Stomach (tissue), 9 donors: ENCODE results near the gene FAXC. TPM values are rescaled to one million over a fixed set of nuclear protein-coding genes. Genes with fewer than 3 reads are reported as not detected.

Source experiments
- DNase-seq, 2 donors: peaks; one replicate each; pipeline versions ENCODE4 v3.0.0 to v3.0.0-alpha.2; 2013 to 2019
- H3K27ac ChIP-seq, 5 donors: fragments of 200-600 bp in 4 of 5; sonication (generic) in 4 of 5; one replicate each; pipeline ENCODE4 v1.5.1; 2013 to 2019; ENCODE audit warnings: mild to moderate bottlenecking in 1 of 5, moderate library complexity in 1 of 5
- H3K27me3 ChIP-seq, 3 donors: fragments of 200-600 bp; sonication (generic); one replicate each; pipeline ENCODE4 v1.5.1; 2017 to 2019; ENCODE audit warnings: mixed run types in 1 of 3
- H3K36me3 ChIP-seq, 4 donors: fragments of 200-600 bp; sonication (generic); 1 replicate in 3 of 4; 2 replicates in 1 of 4; pipeline ENCODE4 v1.5.1; 2016 to 2019
- H3K4me1 ChIP-seq, 4 donors: fragments of 200-600 bp; sonication (generic); one replicate each; pipeline ENCODE4 v1.5.1; 2016 to 2019
- H3K4me3 ChIP-seq, 4 donors: fragments of 200-600 bp; sonication (generic) in 3 of 4; one replicate each; pipeline ENCODE4 v1.5.1; 2016 to 2019; ENCODE audit warnings: mild to moderate bottlenecking in 1 of 4
- H3K9me3 ChIP-seq, 4 donors: fragments of 200-600 bp; sonication (generic); one replicate each; pipeline ENCODE4 v1.5.1; 2016 to 2019
- EP300 ChIP-seq: sonication (generic); formaldehyde crosslinking; IDR thresholded peaks from one replicate; pipeline ENCODE4 v1.6.1; 2017; ENCODE audit warnings: antibody characterized with exemption
- POLR2A ChIP-seq, 4 donors: fragments of 450-650 bp; IDR thresholded peaks; one replicate each; pipeline ENCODE4 v1.6.1; 2016; ENCODE audit warnings: antibody characterized with exemption in 4 of 4, control low read depth in 2 of 4, mild to moderate bottlenecking in 1 of 4, moderate library complexity in 1 of 4
- POLR2AphosphoS5 ChIP-seq, 3 donors: sonication (generic); formaldehyde crosslinking; IDR thresholded peaks; one replicate each; pipeline ENCODE4 v1.6.1; 2016; ENCODE audit warnings: antibody characterized with exemption in 3 of 3
- WGBS, 5 donors: extraction: QIAGEN DNeasy Blood & Tissue Kit in 3 of 5; methylation state at CpG; one replicate each; pipeline versions ENCODE4 v1.1.5 to v1.1.7; 2013 to 2018; 5-methylcytosine and 5-hydroxymethylcytosine counted together
- intact Hi-C: fragments of 100-400 bp; cut with DNase I; formaldehyde crosslinking; loops from one replicate; pipeline ENCODE4 v1.15.1; 2023; ENCODE audit warnings: low total_unique reads
- polyA plus RNA-seq, 3 donors: library from polyadenylated mRNA; stranded (reverse); fragments of 200-250 nt; gene quantifications; one replicate each; pipeline ENCODE4 v1.2.3, GENCODE V29; 2013
- total RNA-seq, 5 donors: library from RNA; depleted of rRNA; stranded (reverse); fragments of >200 nt; gene quantifications; one replicate each; pipeline versions ENCODE4 v1.1.0 to v1.2.3, GENCODE V29; 2014 to 2016
- TF ChIP-seq, protein P1 (sequence below), 7 experiments: fragments of 450-650 bp in 4 of 7; fragments of 200-600 bp in 3 of 7; sonication (generic) in 3 of 7; IDR thresholded peaks; one replicate each; pipeline ENCODE4 v1.5.1; 2016 to 2019; ENCODE audit warnings: antibody characterized with exemption in 7 of 7, control low read depth in 2 of 7, mild to moderate bottlenecking in 1 of 7
- donor health status: healthy with polysubstance abuse.
- donor health status: Bipolar disorder and iron deficiency.
- donor health status: healthy.

The FAXC gene
- total and polyA plus RNA-seq, 8 donors: 2.2 to 186 (median 7.7) TPM; not detected in 1

DNA sequence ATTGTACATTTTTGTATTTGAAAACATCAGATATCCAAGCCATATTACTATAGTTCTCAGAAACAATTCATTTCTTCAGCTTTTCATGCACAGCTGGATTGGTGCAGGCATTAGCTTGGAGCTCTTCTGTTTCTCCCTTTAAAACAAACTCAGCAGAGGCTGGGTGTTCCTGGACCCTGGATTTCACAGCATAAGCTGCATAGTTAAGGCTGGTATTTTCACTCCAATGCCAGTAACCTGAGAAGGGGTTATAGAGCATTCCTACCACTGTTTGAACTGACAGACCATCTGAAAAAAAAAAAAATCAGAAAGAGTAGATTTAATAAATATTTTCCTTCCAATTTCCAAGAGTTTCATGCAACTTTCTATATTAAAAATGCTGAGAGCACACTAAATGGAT lies 20.1 kb upstream of the FAXC start:
- Histone ChIP-seq H3K27ac (no peak overlapping the region), H3K9me3 (no peaks in the 10 kb centered on the region), H3K4me1 (no peaks in the 10 kb centered on the region), H3K27me3 (no peaks in the 10 kb centered on the region), H3K4me3 (no peak overlapping the region), H3K36me3 (peaks cover 0 to 15% (median 3%) of the 10 kb centered on the region in 4 donors)
- intact Hi-C loops: no loop called here
- TF ChIP-seq POLR2A (IDR thresholded peaks at IDR 0.05) (no peak), POLR2AphosphoS5 (IDR thresholded peaks at IDR 0.05) (no peak), EP300 (no peak)
- TF ChIP-seq, protein P1, sequence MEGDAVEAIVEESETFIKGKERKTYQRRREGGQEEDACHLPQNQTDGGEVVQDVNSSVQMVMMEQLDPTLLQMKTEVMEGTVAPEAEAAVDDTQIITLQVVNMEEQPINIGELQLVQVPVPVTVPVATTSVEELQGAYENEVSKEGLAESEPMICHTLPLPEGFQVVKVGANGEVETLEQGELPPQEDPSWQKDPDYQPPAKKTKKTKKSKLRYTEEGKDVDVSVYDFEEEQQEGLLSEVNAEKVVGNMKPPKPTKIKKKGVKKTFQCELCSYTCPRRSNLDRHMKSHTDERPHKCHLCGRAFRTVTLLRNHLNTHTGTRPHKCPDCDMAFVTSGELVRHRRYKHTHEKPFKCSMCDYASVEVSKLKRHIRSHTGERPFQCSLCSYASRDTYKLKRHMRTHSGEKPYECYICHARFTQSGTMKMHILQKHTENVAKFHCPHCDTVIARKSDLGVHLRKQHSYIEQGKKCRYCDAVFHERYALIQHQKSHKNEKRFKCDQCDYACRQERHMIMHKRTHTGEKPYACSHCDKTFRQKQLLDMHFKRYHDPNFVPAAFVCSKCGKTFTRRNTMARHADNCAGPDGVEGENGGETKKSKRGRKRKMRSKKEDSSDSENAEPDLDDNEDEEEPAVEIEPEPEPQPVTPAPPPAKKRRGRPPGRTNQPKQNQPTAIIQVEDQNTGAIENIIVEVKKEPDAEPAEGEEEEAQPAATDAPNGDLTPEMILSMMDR (IDR thresholded peaks at IDR 0.05): no peak
- DNase-seq: no peak

DNA sequence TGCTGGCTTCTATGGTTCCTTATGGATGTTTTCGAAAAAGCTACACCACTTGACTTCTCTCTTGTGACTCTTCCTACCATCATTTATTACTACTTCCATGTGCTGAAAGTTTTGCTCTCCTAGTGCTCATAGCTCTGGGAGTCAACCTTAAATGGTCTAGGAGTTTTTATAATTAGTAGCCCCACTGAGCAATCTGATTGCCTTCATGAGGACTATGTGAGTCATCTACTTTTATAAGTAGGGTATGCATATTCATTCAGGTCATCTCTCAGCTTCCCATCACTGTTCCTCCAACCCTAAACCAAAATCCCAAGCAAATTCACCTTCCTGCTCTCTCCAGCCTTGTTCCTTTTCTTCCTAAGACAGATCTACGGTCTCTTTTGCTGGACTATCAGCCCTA lies 17.4 kb upstream of the FAXC start:
- Histone ChIP-seq H3K27ac (no peak overlapping the region), H3K4me3 (no peak overlapping the region), H3K36me3 (peaks cover 0 to 8% (median 3%) of the 10 kb centered on the region in 4 donors), H3K4me1 (no peaks in the 10 kb centered on the region), H3K27me3 (no peaks in the 10 kb centered on the region), H3K9me3 (no peaks in the 10 kb centered on the region)
- WGBS, 5 donors: 91 to 97% (median 95%) methylated on average over 2 of the region's 2 CpGs
- TF ChIP-seq, protein P1 (IDR thresholded peaks at IDR 0.05): no peak
- TF ChIP-seq EP300 (no peak), POLR2AphosphoS5 (IDR thresholded peaks at IDR 0.05) (no peak), POLR2A (IDR thresholded peaks at IDR 0.05) (no peak)
- intact Hi-C loops: no loop called here
- DNase-seq: no peak

DNA sequence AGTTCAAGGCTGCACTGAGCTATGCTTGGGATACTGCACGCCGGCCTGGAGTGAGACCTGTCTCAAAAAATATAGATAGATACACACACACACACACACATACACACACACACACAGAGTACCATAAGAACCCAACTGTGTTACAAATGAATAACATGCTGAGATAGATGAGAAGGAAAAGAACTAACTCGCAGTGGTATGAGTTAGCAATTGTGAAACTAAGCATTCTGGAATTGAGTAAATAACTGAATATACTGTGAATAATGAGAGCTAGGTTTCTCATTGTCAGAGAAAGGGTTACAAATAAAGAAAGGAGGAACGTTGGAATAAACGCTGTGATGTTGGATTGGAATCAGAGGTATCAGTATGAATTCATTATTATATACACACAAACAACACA lies 14.6 kb upstream of the FAXC start:
- TF ChIP-seq EP300: no peak
- no peak for TF ChIP-seq POLR2A (IDR thresholded peaks at IDR 0.05)
- no peak for TF ChIP-seq POLR2AphosphoS5 (IDR thresholded peaks at IDR 0.05)
- TF ChIP-seq, protein P1 (IDR thresholded peaks at IDR 0.05): no peak
- H3K27ac ChIP-seq: no peak overlapping the region
- WGBS, 5 donors: 69 to 78% (median 73%) methylated on average over 5 of the region's 5 CpGs

DNA sequence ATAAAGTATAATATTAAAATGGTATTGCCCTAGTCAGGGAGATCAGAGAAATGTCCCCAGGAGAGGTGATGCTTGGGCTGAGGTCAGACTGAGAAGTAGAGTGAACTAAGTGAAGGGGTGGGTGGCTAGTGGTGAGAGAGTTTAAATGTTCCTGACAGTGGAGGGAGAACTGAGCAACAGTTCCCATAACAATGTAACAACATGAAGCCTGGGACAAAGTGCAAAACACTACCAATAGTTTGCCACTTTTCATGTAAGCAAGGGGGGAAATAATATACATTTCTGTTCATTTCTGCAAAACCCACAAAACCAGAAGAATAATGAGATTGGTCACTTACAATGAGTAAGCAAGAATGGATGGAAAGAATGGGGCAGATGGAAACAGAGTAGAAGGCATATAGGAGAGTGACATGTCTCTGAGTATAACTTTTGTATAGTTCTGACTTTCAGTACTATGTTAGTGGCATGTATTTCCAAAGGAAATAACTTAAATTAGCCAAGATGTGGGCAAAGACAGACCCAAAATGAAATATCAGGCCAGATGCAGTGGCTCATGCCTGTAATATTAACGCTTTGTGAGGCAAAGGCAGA lies 13.3 kb upstream of the FAXC start:
- no peaks in the 10 kb centered on the region for H3K36me3 ChIP-seq
- intact Hi-C loops: no loop called here
- WGBS, 5 donors: 85 to 93% (median 88%) methylated on average over 1 of the region's 1 CpG
- no peak for DNase-seq
- no peaks in the 10 kb centered on the region for H3K9me3 ChIP-seq
- H3K27me3 ChIP-seq: no peaks in the 10 kb centered on the region
- no peak overlapping the region for H3K4me3 ChIP-seq
- H3K4me1 ChIP-seq: no peaks in the 10 kb centered on the region
- TF ChIP-seq POLR2AphosphoS5 (IDR thresholded peaks at IDR 0.05) (no peak), POLR2A (IDR thresholded peaks at IDR 0.05) (no peak), EP300 (no peak)
- TF ChIP-seq, protein P1 (IDR thresholded peaks at IDR 0.05): no peak
- H3K27ac ChIP-seq: no peak overlapping the region

More for the DNA sequence above, 14.6 kb upstream of the FAXC start:
- Histone ChIP-seq H3K36me3 (peaks cover 0 to 6% (median 2%) of the 10 kb centered on the region in 4 donors), H3K4me1 (no peaks in the 10 kb centered on the region), H3K4me3 (no peak overlapping the region), H3K27me3 (no peaks in the 10 kb centered on the region), H3K9me3 (no peaks in the 10 kb centered on the region)
- no peak for DNase-seq
- intact Hi-C loops: no loop called here
